HCT116 (cell line): Measurements from ENCODE around the gene HHAT. TPM values are rescaled to one million over a fixed set of nuclear protein-coding genes. Genes with fewer than 3 reads are reported as not detected.

Source experiments
- ATAC-seq: fragments of 200-7000 bp; cut with Tn5 transposase; 2 replicates; pipeline ENCODE4 v1.9.1; 2020; ENCODE audit warnings: mild to moderate bottlenecking, moderate library complexity
- BruUV-seq: library from RNA; stranded (reverse); fragments of 400-500 nt; replicated peaks from 2 replicates; lab custom pipeline; 2021; lab: Mats Ljungman, UMichigan
- CTCF ChIA-PET: fragments of 300-600 bp; sonication (Branson Sonifier 250); formaldehyde crosslinking; loops from one replicate; lab custom pipeline; 2021; ENCODE audit warnings: antibody characterized with exemption; lab: Charles Lee
- POLR2A ChIA-PET: fragments of 300-600, 350-600 bp; sonication (Branson Sonifier 250); formaldehyde crosslinking; loops from one replicate; lab custom pipeline; 2021; ENCODE audit warnings: antibody characterized with exemption; lab: Charles Lee
- RAD21 ChIA-PET, 2 experiments: fragments of 300-600 bp; sonication (Branson Sonifier 250); formaldehyde crosslinking; loops; one replicate each; lab custom pipeline; 2023; ENCODE audit warnings: low total read pairs in 2 of 2; ENCODE audit not compliant: uncharacterized antibody in 2 of 2, unreplicated experiment in 2 of 2, low non-redundant PET in 1 of 2; lab: Charles Lee
- DNase-seq: peaks from one replicate; pipeline ENCODE4 v3.0.0-alpha.2; 2010; ENCODE audit warnings: low read depth, low spot score
- H2AFZ ChIP-seq: fragments of 200-600 bp; shearing (Covaris generic), sonication (generic); 2 replicates; pipeline ENCODE4 v1.6.1; 2017; ENCODE audit warnings: low read depth, mixed run types, mixed read lengths, antibody characterized with exemption, low read length; ENCODE audit not compliant: poor library complexity, severe bottlenecking
- H3K27ac ChIP-seq: 2 replicates; pipeline ENCODE4 v1.5.1; 2012; ENCODE audit warnings: low read depth, low read length
- H3K27me3 ChIP-seq: fragments of 200-600 bp; sonication (generic); 2 replicates; pipeline ENCODE4 v1.6.1; 2016; ENCODE audit warnings: mixed run types, low read length, mixed read lengths; ENCODE audit not compliant: insufficient read depth
- H3K36me3 ChIP-seq, 2 experiments: fragments of 200-500 bp in 1 of 2; fragments of 200-600 bp in 1 of 2; sonication (Bioruptor generic) in 1 of 2; sonication (generic) in 1 of 2; 2 replicates each; pipeline versions ENCODE4 v1.5.1 to v1.6.1; 2014 to 2016; ENCODE audit warnings: low read length in 2 of 2, inconsistent platforms in 1 of 2, mixed read lengths in 1 of 2, mixed run types in 1 of 2; ENCODE audit not compliant: insufficient read depth in 2 of 2, control insufficient read depth in 1 of 2
- H3K4me1 ChIP-seq, 2 experiments: fragments of 200-600 bp in 1 of 2; sonication (generic) in 1 of 2; 2 replicates each; pipeline versions ENCODE4 v1.5.1 to v1.6.1; 2012 to 2017; ENCODE audit warnings: low read length in 2 of 2, inconsistent platforms in 1 of 2, mild to moderate bottlenecking in 1 of 2, mixed read lengths in 1 of 2, mixed run types in 1 of 2, moderate library complexity in 1 of 2; ENCODE audit not compliant: insufficient read depth in 2 of 2, control insufficient read depth in 1 of 2
- H3K4me2 ChIP-seq: fragments of 200-600 bp; sonication (generic); 2 replicates; pipeline ENCODE4 v1.6.1; 2017; ENCODE audit warnings: mixed run types, low read length, mixed read lengths
- H3K4me3 ChIP-seq, 2 experiments: fragments of 200-600 bp in 1 of 2; sonication (generic) in 1 of 2; replicated peaks in 1 of 2; 2 replicates each; pipeline ENCODE4 v1.5.1; 2011 to 2016; ENCODE audit warnings: low read length in 2 of 2, control low read depth in 1 of 2, low read depth in 1 of 2, mild to moderate bottlenecking in 1 of 2, mixed read lengths in 1 of 2, mixed run types in 1 of 2
- H3K79me2 ChIP-seq: fragments of 200-600 bp; sonication (generic); 2 replicates; pipeline ENCODE4 v1.6.1; 2017; ENCODE audit warnings: mild to moderate bottlenecking, mixed run types, low read length, moderate library complexity, mixed read lengths; ENCODE audit not compliant: insufficient read depth
- H3K9ac ChIP-seq: fragments of 200-600 bp; sonication (generic); 2 replicates; pipeline ENCODE4 v1.6.1; 2016; ENCODE audit warnings: low read length, mixed read lengths
- H3K9me2 ChIP-seq: fragments of 200-600 bp; sonication (generic), shearing (Covaris generic); 2 replicates; pipeline ENCODE4 v1.6.1; 2017; ENCODE audit warnings: mixed run types, mild to moderate bottlenecking, moderate library complexity; ENCODE audit not compliant: insufficient read depth
- H3K9me3 ChIP-seq, 2 experiments: fragments of 200-500 bp in 1 of 2; fragments of 200-600 bp in 1 of 2; sonication (Bioruptor generic) in 1 of 2; sonication (generic) in 1 of 2; 2 replicates each; pipeline ENCODE4 v1.6.1; 2014 to 2017; ENCODE audit warnings: low read length in 2 of 2, mixed read lengths in 2 of 2, inconsistent platforms in 1 of 2, low read depth in 1 of 2, mild to moderate bottlenecking in 1 of 2, mixed run types in 1 of 2, moderate library complexity in 1 of 2; ENCODE audit not compliant: control insufficient read depth in 1 of 2, insufficient read depth in 1 of 2
- H4K20me1 ChIP-seq: fragments of 200-600 bp; sonication (generic), shearing (Covaris generic); 2 replicates; pipeline ENCODE4 v1.6.1; 2017; ENCODE audit warnings: mixed run types, mild to moderate bottlenecking, moderate library complexity; ENCODE audit not compliant: insufficient read depth
- ATF3 ChIP-seq: IDR thresholded peaks from 2 replicates; pipeline ENCODE4 v1.6.1; 2012
- CBX3 ChIP-seq: IDR thresholded peaks from 2 replicates; pipeline ENCODE4 v1.6.1; 2012; ENCODE audit warnings: low read depth
- CEBPB ChIP-seq: IDR thresholded peaks from 2 replicates; pipeline ENCODE4 v1.6.1; 2012; ENCODE audit warnings: low read depth
- ELF1 ChIP-seq: IDR thresholded peaks from 2 replicates; pipeline ENCODE4 v1.6.1; 2012; ENCODE audit warnings: low read depth, borderline replicate concordance
- EZH2 ChIP-seq: fragments of 200-600 bp; sonication (generic); IDR thresholded peaks from 2 replicates; pipeline ENCODE4 v1.6.1; 2017; ENCODE audit warnings: antibody characterized with exemption, mixed run types
- POLR2A ChIP-seq: IDR thresholded peaks from 2 replicates; pipeline ENCODE4 v1.7.0; 2011; ENCODE audit warnings: borderline replicate concordance; ENCODE audit not compliant: insufficient read depth, insufficient read length; ENCODE audit errors: extremely low read depth
- POLR2AphosphoS5 ChIP-seq: IDR thresholded peaks from 2 replicates; pipeline ENCODE4 v1.6.1; 2011; ENCODE audit warnings: mild to moderate bottlenecking, low read depth, low read length, moderate library complexity
- SIN3A ChIP-seq: IDR thresholded peaks from 2 replicates; pipeline ENCODE4 v1.6.1; 2012; ENCODE audit warnings: low read depth
- SRF ChIP-seq: IDR thresholded peaks from 2 replicates; pipeline ENCODE4 v1.6.1; 2012; ENCODE audit warnings: low read depth
- YY1 ChIP-seq: IDR thresholded peaks from 2 replicates; pipeline ENCODE4 v1.6.1; 2011; ENCODE audit warnings: low read length, low read depth, moderate library complexity, mild to moderate bottlenecking; ENCODE audit not compliant: insufficient replicate concordance; ENCODE audit errors: extremely low read depth
- ZBTB33 ChIP-seq: IDR thresholded peaks from 2 replicates; pipeline ENCODE4 v1.6.1; 2011; ENCODE audit warnings: mild to moderate bottlenecking, low read length, moderate library complexity; ENCODE audit not compliant: insufficient replicate concordance; ENCODE audit errors: extremely low read depth
- ZNF274 ChIP-seq: fragments of 200-500 bp; sonication (Bioruptor generic); IDR thresholded peaks from 2 replicates; pipeline ENCODE4 v1.6.1; 2014; ENCODE audit warnings: mild to moderate bottlenecking, low read depth, low read length, inconsistent platforms
- intact Hi-C: fragments of 100-400 bp; cut with micrococcal nuclease; formaldehyde crosslinking; loops from 2 replicates; pipeline ENCODE4 v1.10.0; 2022
- total RNA-seq: library from RNA; stranded (reverse); gene quantifications from one replicate; pipeline ENCODE4 v1.2.1, GENCODE V29; 2021; ENCODE audit not compliant: unreplicated experiment
- TF ChIP-seq, protein P1 (sequence below), 3 experiments: fragments of 200-600 bp in 1 of 3; sonication (generic) in 1 of 3; IDR thresholded peaks in 2 of 3; conservative IDR thresholded peaks in 1 of 3; 2 replicates each; pipeline ENCODE4 v1.5.1; 2012 to 2017; ENCODE audit warnings: low read depth in 2 of 3, low read length in 2 of 3, antibody characterized with exemption in 1 of 3, borderline replicate concordance in 1 of 3, control low read depth in 1 of 3, mild to moderate bottlenecking in 1 of 3, mixed read lengths in 1 of 3, mixed run types in 1 of 3, moderate library complexity in 1 of 3; ENCODE audit not compliant: insufficient read depth in 1 of 3
- TF ChIP-seq, protein P2 (sequence below): IDR thresholded peaks from 2 replicates; pipeline ENCODE4 v1.6.1; 2012; ENCODE audit warnings: low read depth

Gene HHAT
- total RNA-seq, 1 experiment from 2014 or later = 2.7 TPM

DNA sequence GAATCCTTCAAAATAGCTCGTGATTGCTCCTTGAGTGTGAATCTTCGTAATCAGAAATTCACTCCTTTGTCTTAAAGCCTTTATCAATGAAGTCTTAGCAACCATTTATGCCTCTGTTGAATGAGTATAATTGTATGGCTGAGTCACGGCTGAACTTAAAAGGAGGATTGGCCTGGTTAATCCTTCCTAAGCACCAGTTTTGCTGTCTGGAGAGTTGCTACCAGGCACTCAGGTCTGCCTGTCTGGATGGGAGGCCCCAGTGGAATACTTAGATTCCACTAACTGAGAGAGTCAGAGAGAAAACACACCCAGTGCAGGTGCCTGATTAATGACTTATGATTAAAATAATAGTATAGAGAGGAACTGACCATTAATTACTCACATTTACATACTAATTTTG lies 7.6 kb upstream of the HHAT start:
- no peaks in the 10 kb centered on the region for H3K27me3 ChIP-seq
- no peaks in the 10 kb centered on the region for H4K20me1 ChIP-seq
- ChIA-PET POLR2A (no interaction called here), CTCF (no interaction called here), RAD21 (no interaction called here)
- H3K9me3 ChIP-seq = no peaks in the 10 kb centered on the region
- no peak overlapping the region for H3K9ac ChIP-seq
- ATAC-seq = no peak
- H3K9me2 ChIP-seq = no peaks in the 10 kb centered on the region
- no peak overlapping the region for H3K4me3 ChIP-seq
- no peaks in the 10 kb centered on the region for H3K36me3 ChIP-seq
- H3K4me1 ChIP-seq = no peaks in the 10 kb centered on the region
- H3K27ac ChIP-seq = no peak overlapping the region
- BruUV-seq = no TSS peak
- H2AFZ ChIP-seq = no peak overlapping the region
- H3K4me2 ChIP-seq = no peak overlapping the region
- TF ChIP-seq CEBPB (no peak), SRF (no peak), ZNF274 (no peak), EZH2 (no peak), ZBTB33 (no peak), CBX3 (no peak), POLR2AphosphoS5 (no peak), SIN3A (no peak), YY1 (no peak), POLR2A (no peak), ELF1 (no peak), ATF3 (no peak)
- TF ChIP-seq, protein P1, sequence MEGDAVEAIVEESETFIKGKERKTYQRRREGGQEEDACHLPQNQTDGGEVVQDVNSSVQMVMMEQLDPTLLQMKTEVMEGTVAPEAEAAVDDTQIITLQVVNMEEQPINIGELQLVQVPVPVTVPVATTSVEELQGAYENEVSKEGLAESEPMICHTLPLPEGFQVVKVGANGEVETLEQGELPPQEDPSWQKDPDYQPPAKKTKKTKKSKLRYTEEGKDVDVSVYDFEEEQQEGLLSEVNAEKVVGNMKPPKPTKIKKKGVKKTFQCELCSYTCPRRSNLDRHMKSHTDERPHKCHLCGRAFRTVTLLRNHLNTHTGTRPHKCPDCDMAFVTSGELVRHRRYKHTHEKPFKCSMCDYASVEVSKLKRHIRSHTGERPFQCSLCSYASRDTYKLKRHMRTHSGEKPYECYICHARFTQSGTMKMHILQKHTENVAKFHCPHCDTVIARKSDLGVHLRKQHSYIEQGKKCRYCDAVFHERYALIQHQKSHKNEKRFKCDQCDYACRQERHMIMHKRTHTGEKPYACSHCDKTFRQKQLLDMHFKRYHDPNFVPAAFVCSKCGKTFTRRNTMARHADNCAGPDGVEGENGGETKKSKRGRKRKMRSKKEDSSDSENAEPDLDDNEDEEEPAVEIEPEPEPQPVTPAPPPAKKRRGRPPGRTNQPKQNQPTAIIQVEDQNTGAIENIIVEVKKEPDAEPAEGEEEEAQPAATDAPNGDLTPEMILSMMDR (IDR thresholded peaks at IDR 0.05 in 2 of 3, conservative IDR thresholded peaks at IDR 0.05 in 1 of 3; ENCODE audit: borderline replicate concordance in 1 of 3, insufficient read depth in 1 of 3, low read depth in 2 of 3, low read length in 2 of 3) = no peak
- TF ChIP-seq, protein P2, sequence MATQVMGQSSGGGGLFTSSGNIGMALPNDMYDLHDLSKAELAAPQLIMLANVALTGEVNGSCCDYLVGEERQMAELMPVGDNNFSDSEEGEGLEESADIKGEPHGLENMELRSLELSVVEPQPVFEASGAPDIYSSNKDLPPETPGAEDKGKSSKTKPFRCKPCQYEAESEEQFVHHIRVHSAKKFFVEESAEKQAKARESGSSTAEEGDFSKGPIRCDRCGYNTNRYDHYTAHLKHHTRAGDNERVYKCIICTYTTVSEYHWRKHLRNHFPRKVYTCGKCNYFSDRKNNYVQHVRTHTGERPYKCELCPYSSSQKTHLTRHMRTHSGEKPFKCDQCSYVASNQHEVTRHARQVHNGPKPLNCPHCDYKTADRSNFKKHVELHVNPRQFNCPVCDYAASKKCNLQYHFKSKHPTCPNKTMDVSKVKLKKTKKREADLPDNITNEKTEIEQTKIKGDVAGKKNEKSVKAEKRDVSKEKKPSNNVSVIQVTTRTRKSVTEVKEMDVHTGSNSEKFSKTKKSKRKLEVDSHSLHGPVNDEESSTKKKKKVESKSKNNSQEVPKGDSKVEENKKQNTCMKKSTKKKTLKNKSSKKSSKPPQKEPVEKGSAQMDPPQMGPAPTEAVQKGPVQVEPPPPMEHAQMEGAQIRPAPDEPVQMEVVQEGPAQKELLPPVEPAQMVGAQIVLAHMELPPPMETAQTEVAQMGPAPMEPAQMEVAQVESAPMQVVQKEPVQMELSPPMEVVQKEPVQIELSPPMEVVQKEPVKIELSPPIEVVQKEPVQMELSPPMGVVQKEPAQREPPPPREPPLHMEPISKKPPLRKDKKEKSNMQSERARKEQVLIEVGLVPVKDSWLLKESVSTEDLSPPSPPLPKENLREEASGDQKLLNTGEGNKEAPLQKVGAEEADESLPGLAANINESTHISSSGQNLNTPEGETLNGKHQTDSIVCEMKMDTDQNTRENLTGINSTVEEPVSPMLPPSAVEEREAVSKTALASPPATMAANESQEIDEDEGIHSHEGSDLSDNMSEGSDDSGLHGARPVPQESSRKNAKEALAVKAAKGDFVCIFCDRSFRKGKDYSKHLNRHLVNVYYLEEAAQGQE = no peak
- TF ChIP-seq, all 23 proteins: peak for 0
- intact Hi-C loops = no loop called here
- H3K79me2 ChIP-seq = no peaks in the 10 kb centered on the region
- DNase-seq = no peak
